ENCODE results near the gene ADGRG7. TPM values are rescaled to one million over a fixed set of nuclear protein-coding genes. Genes with fewer than 3 reads are reported as not detected.

Gene ADGRG7
- total and polyA plus RNA-seq, 2 of the 13 experiments (the other 11 are each of a cell fraction or from before 2014, with no cell fraction given) = not detected

GRCh38 chr3:100709842-100710260, 100.5 kb downstream of the ADGRG7 start (continued):
- no peak for TF ChIP-seq MYPOP (CRISPR knock-in tag; IDR thresholded peaks at IDR 0.05)
- no peak for TF ChIP-seq MBD4 (IDR thresholded peaks at IDR 0.05; ENCODE audit: borderline replicate concordance, low read length)
- TF ChIP-seq ZNF776 (CRISPR knock-in tag; IDR thresholded peaks at IDR 0.05) = no peak
- 0 out of 4 replicates have a peak, but pooled peaks of 1 of the 2 experiments have one; percentile 18 for TF ChIP-seq REST (IDR thresholded peaks at IDR 0.05; ENCODE audit: borderline replicate concordance in 1 of 2, low read depth in 1 of 2, low read length in 2 of 2)
- no peak for TF ChIP-seq ETV6 (CRISPR knock-in tag; conservative IDR thresholded peaks at IDR 0.05)
- no peak for TF ChIP-seq GABPA (IDR thresholded peaks at IDR 0.05; ENCODE audit: low read depth, low read length)
- 0 out of 2 replicates have a peak, but pooled peaks have one; percentile 14 for TF ChIP-seq GABPA (CRISPR knock-in tag; IDR thresholded peaks at IDR 0.05; ENCODE audit: low read depth)
- no peak for TF ChIP-seq ZNF703 (CRISPR knock-in tag; IDR thresholded peaks at IDR 0.05; ENCODE audit: borderline replicate concordance)
- no peak for TF ChIP-seq ZNF503 (CRISPR knock-in tag; IDR thresholded peaks at IDR 0.05)
- TF ChIP-seq REXO4 (CRISPR knock-in tag; IDR thresholded peaks at IDR 0.05; ENCODE audit: borderline replicate concordance) = no peak
- TF ChIP-seq TBX2 (CRISPR knock-in tag; IDR thresholded peaks at IDR 0.05; ENCODE audit: borderline replicate concordance) = no peak
- no peak for TF ChIP-seq RERE (CRISPR knock-in tag; IDR thresholded peaks at IDR 0.05; ENCODE audit: low read depth)
- TF ChIP-seq ZBTB34 (CRISPR knock-in tag; IDR thresholded peaks at IDR 0.05) = no peak
